ENCODE measurements around the gene ZNF14.
"Not testable (repeated sequence)": the region's sequence is repeated elsewhere in the genome, so short reads cannot be mapped to it uniquely, and the experiment has no call there.

Gene ZNF14

DNA sequence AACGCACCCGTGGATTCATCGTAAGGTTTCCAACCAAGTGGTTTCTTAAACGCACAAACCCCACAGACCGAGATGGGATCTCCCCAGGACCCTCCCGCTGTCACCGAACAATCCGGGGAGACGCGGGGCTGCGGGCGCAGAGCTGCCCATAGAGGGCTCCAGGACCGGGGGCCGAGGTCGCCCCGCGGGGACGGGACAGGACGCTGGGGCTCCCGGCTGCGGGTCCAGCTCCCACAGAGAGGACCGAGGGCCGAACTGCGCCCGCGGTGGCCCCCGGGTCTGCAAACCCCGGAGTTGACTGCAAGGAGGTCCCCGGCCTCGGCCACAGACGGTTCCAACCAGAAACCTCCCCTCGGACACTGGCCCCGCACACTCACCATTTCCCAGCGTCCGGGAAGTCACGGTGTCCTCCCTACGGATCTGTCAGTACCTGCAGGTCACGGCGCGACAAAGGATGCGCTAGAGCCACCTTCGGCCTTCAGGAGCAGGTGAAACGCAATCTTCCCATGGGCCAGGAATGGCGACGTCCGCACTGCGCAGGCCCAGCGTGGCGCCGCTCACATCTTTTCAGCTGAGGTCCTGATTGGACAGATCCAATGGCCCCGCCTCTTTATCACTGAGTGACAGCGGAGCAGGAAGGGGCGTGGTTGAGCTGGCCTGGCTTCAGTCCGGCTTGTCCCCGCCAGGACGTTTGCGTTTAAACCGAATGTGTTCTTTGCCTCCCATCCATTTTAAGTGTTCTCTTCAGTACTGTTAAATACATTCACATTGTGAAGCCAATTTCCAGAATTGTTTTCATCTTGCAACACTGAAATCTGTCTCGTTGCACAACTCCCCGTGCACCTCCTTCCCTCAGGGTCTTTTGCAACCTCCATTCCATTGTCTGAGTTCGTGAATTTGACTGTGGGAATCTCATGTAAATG, at the start of gene ZNF14:
Gene ZNF14 (minus strand): TSS at position 534 of the 923 bp plus-strand sequence. CDS start 154 bp downstream, at position 380.
- H3K9me3 ChIP-seq (replicated peaks; ENCODE audit: insufficient read depth, low read length): no peaks in the 10 kb centered on the region
- H3K4me2 ChIP-seq (ENCODE audit: low read depth, low read length): peak within 1 kb of the TSS; percentile 37; the same call in 1 of the 2 replicates
- H3K27me3 ChIP-seq (replicated peaks; ENCODE audit: insufficient read depth, low read length): no peaks in the 10 kb centered on the region
- H3K36me3 ChIP-seq (replicated peaks; ENCODE audit: insufficient read depth, low read length): no peaks in the 10 kb centered on the region
- no peaks in the 10 kb centered on the region for H3K4me1 ChIP-seq (ENCODE audit: low read length)
- no peak within 1 kb of the TSS for H3K27ac ChIP-seq (ENCODE audit: low read length)
- peak; percentile 87 for DNase-seq
- peak within 1 kb of the TSS; percentile 66 for H2AFZ ChIP-seq (ENCODE audit: low read length)
- no peaks in the 10 kb centered on the region for H3F3A ChIP-seq (ENCODE audit: insufficient read depth, low read length)
- TF ChIP-seq EZH2 (optimal IDR thresholded peaks at IDR 0.05; ENCODE audit: low read depth, low read length): no peak
- TF ChIP-seq, protein P1, sequence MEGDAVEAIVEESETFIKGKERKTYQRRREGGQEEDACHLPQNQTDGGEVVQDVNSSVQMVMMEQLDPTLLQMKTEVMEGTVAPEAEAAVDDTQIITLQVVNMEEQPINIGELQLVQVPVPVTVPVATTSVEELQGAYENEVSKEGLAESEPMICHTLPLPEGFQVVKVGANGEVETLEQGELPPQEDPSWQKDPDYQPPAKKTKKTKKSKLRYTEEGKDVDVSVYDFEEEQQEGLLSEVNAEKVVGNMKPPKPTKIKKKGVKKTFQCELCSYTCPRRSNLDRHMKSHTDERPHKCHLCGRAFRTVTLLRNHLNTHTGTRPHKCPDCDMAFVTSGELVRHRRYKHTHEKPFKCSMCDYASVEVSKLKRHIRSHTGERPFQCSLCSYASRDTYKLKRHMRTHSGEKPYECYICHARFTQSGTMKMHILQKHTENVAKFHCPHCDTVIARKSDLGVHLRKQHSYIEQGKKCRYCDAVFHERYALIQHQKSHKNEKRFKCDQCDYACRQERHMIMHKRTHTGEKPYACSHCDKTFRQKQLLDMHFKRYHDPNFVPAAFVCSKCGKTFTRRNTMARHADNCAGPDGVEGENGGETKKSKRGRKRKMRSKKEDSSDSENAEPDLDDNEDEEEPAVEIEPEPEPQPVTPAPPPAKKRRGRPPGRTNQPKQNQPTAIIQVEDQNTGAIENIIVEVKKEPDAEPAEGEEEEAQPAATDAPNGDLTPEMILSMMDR (IDR thresholded peaks at IDR 0.05; ENCODE audit: low read length): no peak
- no peak for TF ChIP-seq EZH2phosphoT487 (IDR thresholded peaks at IDR 0.05; ENCODE audit: low read length)
- H3K4me3 ChIP-seq (ENCODE audit: low read length): peak within 1 kb of the TSS; percentile 60
- no peaks in the 10 kb centered on the region for H4K20me1 ChIP-seq (ENCODE audit: insufficient read depth, low read length)
- no peaks in the 10 kb centered on the region for H3K9me2 ChIP-seq (replicated peaks; ENCODE audit: insufficient read depth, low read length)
- H3K9ac ChIP-seq (ENCODE audit: low read length): peak within 1 kb of the TSS; percentile 3; the same call in 1 of the 2 replicates
- H3K79me2 ChIP-seq (ENCODE audit: low read length): no peaks in the 10 kb centered on the region

DNA sequence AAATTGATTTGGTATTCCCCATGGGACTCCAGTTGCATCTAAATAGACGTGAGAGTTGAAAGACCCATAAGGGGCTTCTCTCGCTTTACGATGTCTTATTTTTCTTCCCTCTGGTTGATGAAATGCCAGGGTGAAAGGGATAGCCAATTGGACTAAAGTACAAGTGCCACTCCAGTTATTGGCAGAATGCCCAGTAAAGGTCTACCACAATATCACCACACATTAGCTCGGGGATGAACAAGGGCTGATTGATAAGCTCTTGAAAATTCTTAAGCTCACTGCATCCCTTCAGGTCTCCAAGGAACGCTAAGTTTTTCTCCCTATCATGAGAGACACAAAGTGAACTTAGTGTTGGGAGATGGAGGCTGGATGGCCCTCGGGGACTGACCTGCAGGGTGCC, 48.9 kb upstream of the ZNF14 start:
- not testable (repeated sequence) for H3K9ac ChIP-seq (ENCODE audit: low read length); H3K4me3 ChIP-seq (ENCODE audit: low read length); DNase-seq; H3K36me3 ChIP-seq (replicated peaks; ENCODE audit: insufficient read depth, low read length); H3K4me2 ChIP-seq (ENCODE audit: low read depth, low read length); H3K4me1 ChIP-seq (ENCODE audit: low read length); H2AFZ ChIP-seq (ENCODE audit: low read length); H3K9me2 ChIP-seq (replicated peaks; ENCODE audit: insufficient read depth, low read length); H3K27me3 ChIP-seq (replicated peaks; ENCODE audit: insufficient read depth, low read length); H3K27ac ChIP-seq (ENCODE audit: low read length); H3F3A ChIP-seq (ENCODE audit: insufficient read depth, low read length); H4K20me1 ChIP-seq (ENCODE audit: insufficient read depth, low read length); H3K9me3 ChIP-seq (replicated peaks; ENCODE audit: insufficient read depth, low read length)
- peaks cover 12% of the 10 kb centered on the region for H3K79me2 ChIP-seq (ENCODE audit: low read length)

DNA sequence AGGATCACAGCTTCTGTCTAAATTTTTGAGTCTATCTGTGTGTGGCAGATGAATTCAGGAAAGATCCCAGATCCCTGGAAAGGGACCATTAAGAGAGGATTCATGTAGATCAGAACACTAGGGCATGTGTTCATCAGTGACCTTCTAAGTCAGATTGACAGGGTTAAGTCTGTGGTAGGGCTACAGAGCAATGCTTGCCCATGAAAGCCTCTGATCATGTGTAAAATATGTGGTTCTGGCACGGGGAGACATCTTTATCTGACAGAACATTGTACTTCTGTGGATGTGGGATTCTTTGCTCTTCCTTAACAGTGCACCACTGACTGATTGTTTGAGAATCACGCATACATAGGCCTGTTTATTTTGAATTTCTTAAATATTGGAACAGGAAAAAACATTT, 45.8 kb upstream of the ZNF14 start:
- Histone ChIP-seq H2AFZ (ENCODE audit: low read length) (no peak overlapping the region), H3F3A (ENCODE audit: insufficient read depth, low read length) (no peaks in the 10 kb centered on the region), H3K27ac (ENCODE audit: low read length) (no peak overlapping the region), H3K4me3 (ENCODE audit: low read length) (no peak overlapping the region), H4K20me1 (ENCODE audit: insufficient read depth, low read length) (no peaks in the 10 kb centered on the region), H3K27me3 (replicated peaks; ENCODE audit: insufficient read depth, low read length) (no peaks in the 10 kb centered on the region), H3K4me2 (ENCODE audit: low read depth, low read length) (no peak overlapping the region), H3K9me3 (replicated peaks; ENCODE audit: insufficient read depth, low read length) (no peaks in the 10 kb centered on the region), H3K9ac (ENCODE audit: low read length) (no peak overlapping the region), H3K9me2 (replicated peaks; ENCODE audit: insufficient read depth, low read length) (no peaks in the 10 kb centered on the region), H3K79me2 (ENCODE audit: low read length) (peaks cover 14% of the 10 kb centered on the region), H3K36me3 (replicated peaks; ENCODE audit: insufficient read depth, low read length) (no peaks in the 10 kb centered on the region), H3K4me1 (ENCODE audit: low read length) (no peaks in the 10 kb centered on the region; the same call in 1 of the 2 replicates)
- DNase-seq: no peak
- TF ChIP-seq EZH2phosphoT487 (IDR thresholded peaks at IDR 0.05; ENCODE audit: low read length) (no peak), EZH2 (optimal IDR thresholded peaks at IDR 0.05; ENCODE audit: low read depth, low read length) (no peak)
- TF ChIP-seq, protein P1 (IDR thresholded peaks at IDR 0.05; ENCODE audit: low read length): no peak

DNA sequence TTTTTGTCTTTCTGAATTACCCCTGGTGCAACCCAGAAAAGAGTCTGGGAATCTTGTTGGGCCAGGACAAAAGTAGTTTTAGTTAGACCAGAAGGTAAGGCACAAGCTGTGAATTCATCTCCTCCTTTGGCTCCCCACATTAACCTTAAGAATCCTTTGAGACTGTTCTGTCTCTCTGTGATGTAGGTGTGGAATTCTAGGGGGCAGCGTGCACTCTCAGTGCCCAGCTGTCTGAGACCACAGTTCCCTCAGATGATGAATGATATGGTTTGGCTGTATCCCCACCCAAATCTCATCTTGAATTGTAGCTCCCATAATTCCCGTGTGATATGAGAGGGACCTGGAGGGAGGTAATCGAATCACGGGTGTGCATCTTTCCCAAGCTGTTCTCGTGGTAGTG, 44.8 kb upstream of the ZNF14 start:
- H3K9ac ChIP-seq (ENCODE audit: low read length): no peak overlapping the region
- H3K27me3 ChIP-seq (replicated peaks; ENCODE audit: insufficient read depth, low read length): no peaks in the 10 kb centered on the region
- no peak overlapping the region for H3K4me3 ChIP-seq (ENCODE audit: low read length)
- no peak overlapping the region for H2AFZ ChIP-seq (ENCODE audit: low read length)
- TF ChIP-seq EZH2 (optimal IDR thresholded peaks at IDR 0.05; ENCODE audit: low read depth, low read length): no peak
- TF ChIP-seq EZH2phosphoT487 (IDR thresholded peaks at IDR 0.05; ENCODE audit: low read length): no peak
- TF ChIP-seq, protein P1 (IDR thresholded peaks at IDR 0.05; ENCODE audit: low read length): no peak
- no peaks in the 10 kb centered on the region for H4K20me1 ChIP-seq (ENCODE audit: insufficient read depth, low read length)
- H3K36me3 ChIP-seq (replicated peaks; ENCODE audit: insufficient read depth, low read length): no peaks in the 10 kb centered on the region
- H3K9me3 ChIP-seq (replicated peaks; ENCODE audit: insufficient read depth, low read length): no peaks in the 10 kb centered on the region
- H3K4me1 ChIP-seq (ENCODE audit: low read length): no peaks in the 10 kb centered on the region; the same call in 1 of the 2 replicates
- peaks cover 14% of the 10 kb centered on the region for H3K79me2 ChIP-seq (ENCODE audit: low read length)
- H3F3A ChIP-seq (ENCODE audit: insufficient read depth, low read length): no peaks in the 10 kb centered on the region
- H3K4me2 ChIP-seq (ENCODE audit: low read depth, low read length): peak overlapping the region; percentile 80; the same call in 1 of the 2 replicates
- no peaks in the 10 kb centered on the region for H3K9me2 ChIP-seq (replicated peaks; ENCODE audit: insufficient read depth, low read length)
- DNase-seq: no peak
- no peak overlapping the region for H3K27ac ChIP-seq (ENCODE audit: low read length)

All from MM.1S (cell line).